OCI-LY7 (cell line): Measurements from ENCODE around the gene MRPL40. TPM values are rescaled to one million over a fixed set of nuclear protein-coding genes. Genes with fewer than 3 reads are reported as not detected.

Source experiments
- BruUV-seq: library from RNA; stranded (reverse); fragments of 400-500 nt; replicated peaks from 2 replicates; lab custom pipeline; 2021; lab: Mats Ljungman, UMichigan
- CTCF ChIA-PET: fragments of 300-600 bp; sonication (Branson Sonifier 250); formaldehyde crosslinking; loops from one replicate; lab custom pipeline; 2022; ENCODE audit warnings: antibody characterized with exemption; ENCODE audit not compliant: unreplicated experiment; lab: Charles Lee
- POLR2A ChIA-PET: fragments of 300-600 bp; sonication (Branson Sonifier 250); formaldehyde crosslinking; loops from one replicate; lab custom pipeline; 2022; ENCODE audit warnings: antibody characterized with exemption; lab: Charles Lee
- DNase-seq: peaks from one replicate; pipeline ENCODE4 v3.0.0-alpha.2; 2015; ENCODE audit warnings: low spot score
- H2AFZ ChIP-seq: fragments of 200-600 bp; sonication (generic), shearing (Covaris generic); 2 replicates; pipeline ENCODE4 v1.6.1; 2014; ENCODE audit warnings: mild to moderate bottlenecking, antibody characterized with exemption, low read length, moderate library complexity
- H3K27ac ChIP-seq: fragments of 200-600 bp; sonication (generic); 2 replicates; pipeline ENCODE4 v1.5.1; 2014; ENCODE audit warnings: mixed run types, low read depth, mild to moderate bottlenecking, moderate library complexity, low read length, inconsistent platforms; ENCODE audit not compliant: poor library complexity, severe bottlenecking
- H3K36me3 ChIP-seq: fragments of 200-600 bp; sonication (generic); 2 replicates; pipeline ENCODE4 v1.6.1; 2014; ENCODE audit warnings: mild to moderate bottlenecking, antibody characterized with exemption, low read length, moderate library complexity, mixed read lengths; ENCODE audit not compliant: insufficient read depth
- H3K4me1 ChIP-seq: fragments of 200-600 bp; sonication (generic); 2 replicates; pipeline ENCODE4 v1.5.1; 2014; ENCODE audit warnings: mild to moderate bottlenecking, low read length; ENCODE audit not compliant: insufficient read depth, poor library complexity, severe bottlenecking
- H3K4me2 ChIP-seq: fragments of 200-600 bp; sonication (generic); 2 replicates; pipeline ENCODE4 v1.6.1; 2014; ENCODE audit warnings: mild to moderate bottlenecking, low read length
- H3K4me3 ChIP-seq: fragments of 200-600 bp; sonication (generic); 2 replicates; pipeline ENCODE4 v1.5.1; 2014; ENCODE audit warnings: mild to moderate bottlenecking, low read depth, low read length; ENCODE audit not compliant: poor library complexity, severe bottlenecking
- H3K79me2 ChIP-seq: fragments of 200-600 bp; sonication (generic); 2 replicates; pipeline ENCODE4 v1.6.1; 2016; ENCODE audit warnings: low read depth, mild to moderate bottlenecking, low read length, moderate library complexity, mixed read lengths; ENCODE audit not compliant: insufficient read depth
- H3K9me2 ChIP-seq: fragments of 200-600 bp; sonication (generic); 2 replicates; pipeline ENCODE4 v1.6.1; 2016; ENCODE audit warnings: mild to moderate bottlenecking, low read length, mixed read lengths; ENCODE audit not compliant: insufficient read depth
- H3K9me3 ChIP-seq: fragments of 200-600 bp; sonication (generic); 2 replicates; pipeline ENCODE4 v1.6.1; 2014; ENCODE audit warnings: mild to moderate bottlenecking, mixed run types, low read length, mixed read lengths
- H4K20me1 ChIP-seq: fragments of 200-600 bp; sonication (generic); 2 replicates; pipeline ENCODE4 v1.6.1; 2014; ENCODE audit warnings: mild to moderate bottlenecking, antibody characterized with exemption, low read length, moderate library complexity, mixed read lengths; ENCODE audit not compliant: insufficient read depth
- CTCF ChIP-seq: fragments of 200-600 bp; sonication (generic); conservative IDR thresholded peaks from 2 replicates; pipeline ENCODE4 v1.5.1; 2014; ENCODE audit warnings: mild to moderate bottlenecking, antibody characterized with exemption, low read length, moderate library complexity, mixed read lengths
- EZH2phosphoT487 ChIP-seq: fragments of 200-600 bp; sonication (generic); IDR thresholded peaks from 2 replicates; pipeline ENCODE4 v1.6.1; 2018; ENCODE audit warnings: low read depth, borderline replicate concordance, mild to moderate bottlenecking, mixed run types, antibody characterized with exemption, low read length, moderate library complexity, mixed read lengths
- intact Hi-C: fragments of 100-400 bp; cut with micrococcal nuclease; formaldehyde crosslinking; loops from one replicate; pipeline ENCODE4 v1.10.0; 2022; ENCODE audit not compliant: unreplicated experiment
- total RNA-seq, 2 experiments: library from RNA; depleted of rRNA in 1 of 2; stranded (reverse); fragments of >200 nt in 1 of 2; shearing (Covaris generic) in 1 of 2; gene quantifications; 2 replicates each; pipeline ENCODE4 v1.2.3, GENCODE V29; 2014 to 2022

The MRPL40 gene
- total RNA-seq, 2 experiments from 2014 or later: 38.5 to 45.6 TPM

- ChIA-PET CTCF (no interaction called here), POLR2A (interaction anchor here (0.6 to 1.0 kb wide), 4 partner anchors 46 to 313 kb away, joined by 3 read pairs; no protein-coding TSS in a partner anchor)
- no TSS peak for BruUV-seq
- Histone ChIP-seq H4K20me1 (peaks cover 34% of the 10 kb centered on the region), H3K4me2 (peak overlapping the region; percentile 78), H3K27ac (peak overlapping the region; percentile 96), H3K79me2 (peaks cover 100% of the 10 kb centered on the region), H3K4me3 (peak overlapping the region; percentile 43), H3K4me1 (peaks cover 61% of the 10 kb centered on the region), H2AFZ (no peak overlapping the region), H3K9me2 (no peaks in the 10 kb centered on the region), H3K9me3 (peaks cover 6% of the 10 kb centered on the region; the same call in 1 of the 2 replicates), H3K36me3 (peaks cover 47% of the 10 kb centered on the region)
- intact Hi-C loops: no loop called here
- no peak for TF ChIP-seq CTCF
- TF ChIP-seq EZH2phosphoT487: no peak
- no peak for DNase-seq
Observed at GRCh38 chr22:19420321-19420720, 12.0 kb upstream of the MRPL40 start.

- BruUV-seq: no TSS peak
- peaks cover 41% of the 10 kb centered on the region for H4K20me1 ChIP-seq
- no peaks in the 10 kb centered on the region for H3K9me2 ChIP-seq
- H3K4me1 ChIP-seq: peaks cover 69% of the 10 kb centered on the region
- TF ChIP-seq CTCF (no peak), EZH2phosphoT487 (no peak)
- H3K4me2 ChIP-seq: no peak overlapping the region
- H3K4me3 ChIP-seq: no peak overlapping the region
- no peak for DNase-seq
- H3K79me2 ChIP-seq: peaks cover 100% of the 10 kb centered on the region
- ChIA-PET POLR2A (interaction anchor here (0.5 to 0.6 kb wide), 2 partner anchors 187 to 217 kb away, joined by 3 to 4 read pairs; no protein-coding TSS in a partner anchor), CTCF (interaction anchor here (1.0 kb wide), 1 partner anchor 36 kb away, joined by 3 read pairs; no protein-coding TSS in a partner anchor)
- intact Hi-C loops: no loop called here
- H2AFZ ChIP-seq: no peak overlapping the region
- H3K36me3 ChIP-seq: peaks cover 46% of the 10 kb centered on the region
- H3K9me3 ChIP-seq: peaks cover 5% of the 10 kb centered on the region; the same call in 1 of the 2 replicates
- peak overlapping the region; percentile 33 for H3K27ac ChIP-seq
Observed at GRCh38 chr22:19422440-19423301, 9.7 kb upstream of the MRPL40 start.

GRCh38 chr22:19424186-19424500, 8.2 kb upstream of the MRPL40 start:
- H3K4me1 ChIP-seq: peaks cover 71% of the 10 kb centered on the region
- intact Hi-C loops: no loop called here
- H2AFZ ChIP-seq: no peak overlapping the region
- no peak overlapping the region for H3K4me2 ChIP-seq
- no peaks in the 10 kb centered on the region for H3K9me3 ChIP-seq
- ChIA-PET POLR2A (no interaction called here), CTCF (no interaction called here)
- BruUV-seq: no TSS peak
- peaks cover 54% of the 10 kb centered on the region for H3K36me3 ChIP-seq
- no peak for TF ChIP-seq EZH2phosphoT487
- TF ChIP-seq CTCF: no peak
- H3K27ac ChIP-seq: no peak overlapping the region
- H3K79me2 ChIP-seq: peaks cover 100% of the 10 kb centered on the region
- H4K20me1 ChIP-seq: peaks cover 40% of the 10 kb centered on the region
- no peaks in the 10 kb centered on the region for H3K9me2 ChIP-seq
- H3K4me3 ChIP-seq: no peak overlapping the region
- DNase-seq: no peak
